HL-60 (cell line): ENCODE data around the gene SUPT3H.

ENCODE experiments used
- DNase-seq, 2 experiments: peaks; one replicate each; pipeline ENCODE4 v3.0.0-alpha.2; 2010 to 2020; ENCODE audit warnings: low read depth in 1 of 2, low spot score in 1 of 2
- H3K27ac ChIP-seq: fragments of 250-450 bp; sonication (Bioruptor Pico); replicated peaks from 2 replicates; pipeline ENCODE4 v1.5.1; 2020; ENCODE audit warnings: mild to moderate bottlenecking, moderate library complexity
- H3K27me3 ChIP-seq: fragments of 250-450 bp; sonication (Bioruptor Pico); 2 replicates; pipeline ENCODE4 v1.5.1; 2021; ENCODE audit warnings: mild to moderate bottlenecking, moderate library complexity; ENCODE audit not compliant: insufficient read depth, poor library complexity, severe bottlenecking
- H3K4me3 ChIP-seq: replicated peaks from 2 replicates; pipeline ENCODE4 v1.5.1; 2011; ENCODE audit warnings: mild to moderate bottlenecking, control low read depth, low read length; ENCODE audit not compliant: insufficient read depth
- CTCF ChIP-seq: IDR thresholded peaks from one replicate; pipeline ENCODE4 v1.5.1; 2011; ENCODE audit warnings: low read length, control low read depth, inconsistent platforms; ENCODE audit not compliant: insufficient read depth
- GABPA ChIP-seq: IDR thresholded peaks from 2 replicates; pipeline ENCODE4 v1.6.1; 2012; ENCODE audit warnings: low read depth
- POLR2AphosphoS5 ChIP-seq: IDR thresholded peaks from 2 replicates; pipeline ENCODE4 v1.6.1; 2012; ENCODE audit warnings: low read depth
- SPI1 ChIP-seq: IDR thresholded peaks from 2 replicates; pipeline ENCODE4 v1.6.1; 2012; ENCODE audit warnings: low read depth, mild to moderate bottlenecking, borderline replicate concordance
- TF ChIP-seq, protein P1 (sequence below): IDR thresholded peaks from 2 replicates; pipeline ENCODE4 v1.6.1; 2012; ENCODE audit warnings: low read depth; ENCODE audit not compliant: insufficient replicate concordance

The SUPT3H gene

GRCh38 chr6:44965708-44966107 lies 412.0 kb downstream of the SUPT3H start:
- Histone ChIP-seq H3K27ac (no peak overlapping the region), H3K4me3 (no peak overlapping the region), H3K27me3 (no peaks in the 10 kb centered on the region)
- no peak for DNase-seq
- TF ChIP-seq CTCF: no peak
- no peak for TF ChIP-seq SPI1
- TF ChIP-seq GABPA: no peak
- no peak for TF ChIP-seq POLR2AphosphoS5
- TF ChIP-seq, protein P1, sequence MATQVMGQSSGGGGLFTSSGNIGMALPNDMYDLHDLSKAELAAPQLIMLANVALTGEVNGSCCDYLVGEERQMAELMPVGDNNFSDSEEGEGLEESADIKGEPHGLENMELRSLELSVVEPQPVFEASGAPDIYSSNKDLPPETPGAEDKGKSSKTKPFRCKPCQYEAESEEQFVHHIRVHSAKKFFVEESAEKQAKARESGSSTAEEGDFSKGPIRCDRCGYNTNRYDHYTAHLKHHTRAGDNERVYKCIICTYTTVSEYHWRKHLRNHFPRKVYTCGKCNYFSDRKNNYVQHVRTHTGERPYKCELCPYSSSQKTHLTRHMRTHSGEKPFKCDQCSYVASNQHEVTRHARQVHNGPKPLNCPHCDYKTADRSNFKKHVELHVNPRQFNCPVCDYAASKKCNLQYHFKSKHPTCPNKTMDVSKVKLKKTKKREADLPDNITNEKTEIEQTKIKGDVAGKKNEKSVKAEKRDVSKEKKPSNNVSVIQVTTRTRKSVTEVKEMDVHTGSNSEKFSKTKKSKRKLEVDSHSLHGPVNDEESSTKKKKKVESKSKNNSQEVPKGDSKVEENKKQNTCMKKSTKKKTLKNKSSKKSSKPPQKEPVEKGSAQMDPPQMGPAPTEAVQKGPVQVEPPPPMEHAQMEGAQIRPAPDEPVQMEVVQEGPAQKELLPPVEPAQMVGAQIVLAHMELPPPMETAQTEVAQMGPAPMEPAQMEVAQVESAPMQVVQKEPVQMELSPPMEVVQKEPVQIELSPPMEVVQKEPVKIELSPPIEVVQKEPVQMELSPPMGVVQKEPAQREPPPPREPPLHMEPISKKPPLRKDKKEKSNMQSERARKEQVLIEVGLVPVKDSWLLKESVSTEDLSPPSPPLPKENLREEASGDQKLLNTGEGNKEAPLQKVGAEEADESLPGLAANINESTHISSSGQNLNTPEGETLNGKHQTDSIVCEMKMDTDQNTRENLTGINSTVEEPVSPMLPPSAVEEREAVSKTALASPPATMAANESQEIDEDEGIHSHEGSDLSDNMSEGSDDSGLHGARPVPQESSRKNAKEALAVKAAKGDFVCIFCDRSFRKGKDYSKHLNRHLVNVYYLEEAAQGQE: no peak

DNA sequence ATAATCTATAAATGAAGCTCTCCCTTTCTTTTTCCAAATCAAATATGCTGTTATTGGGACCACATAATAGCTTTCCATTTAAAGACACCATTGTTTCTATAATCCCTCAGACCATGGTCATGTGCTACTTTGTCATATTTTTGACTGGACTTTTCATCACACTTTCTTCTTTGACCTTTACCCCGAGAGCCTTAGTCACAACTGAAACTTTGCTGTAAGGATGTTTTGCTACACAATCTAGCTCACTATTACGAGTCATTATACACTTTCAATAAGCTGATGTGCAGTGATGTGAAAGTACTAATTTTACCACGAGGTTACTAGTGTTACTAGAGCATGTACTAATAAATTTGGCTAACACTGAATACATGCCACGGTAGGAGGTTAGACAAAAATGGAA lies 416.8 kb downstream of the SUPT3H start:
- TF ChIP-seq, protein P1: no peak
- no peak for TF ChIP-seq CTCF
- no peak overlapping the region for H3K4me3 ChIP-seq
- DNase-seq: no peak
- H3K27me3 ChIP-seq: no peaks in the 10 kb centered on the region
- no peak overlapping the region for H3K27ac ChIP-seq

- no peak for DNase-seq
- no peak overlapping the region for H3K27ac ChIP-seq
- TF ChIP-seq POLR2AphosphoS5 (no peak), GABPA (no peak), CTCF (no peak), SPI1 (no peak)
- TF ChIP-seq, protein P1: no peak
- H3K4me3 ChIP-seq: no peak overlapping the region
- H3K27me3 ChIP-seq: no peaks in the 10 kb centered on the region
Observed at GRCh38 chr6:44959651-44960050, 418.1 kb downstream of the SUPT3H start.
